Islet precursor cell (in vitro differentiated cells): ENCODE measurements around the gene FADS2.
A peak's percentile ranks its signal among the peaks of the same experiment; 100 is the strongest.

Experiments
- DNase-seq: peaks from one replicate; pipeline ENCODE4 v3.0.0-alpha.2; 2018

FADS2 gene

GRCh38 chr11:61797263-61797944 lies 30.7 kb upstream of the FADS2 start:
- DNase-seq = peak; percentile 78

GRCh38 chr11:61799665-61800284 lies 28.3 kb upstream of the FADS2 start:
- no peak for DNase-seq

GRCh38 chr11:61800331-61801281 lies 27.5 kb upstream of the FADS2 start:
- no peak for DNase-seq

- no peak for DNase-seq
Observed at GRCh38 chr11:61802605-61803004, 25.5 kb upstream of the FADS2 start.

- no peak for DNase-seq
Observed at GRCh38 chr11:61803889-61804647, 24.0 kb upstream of the FADS2 start.

- DNase-seq = no peak
Observed at GRCh38 chr11:61805146-61805545, 23.0 kb upstream of the FADS2 start.

- no peak for DNase-seq
Observed at GRCh38 chr11:61806785-61807184, 21.3 kb upstream of the FADS2 start.

GRCh38 chr11:61810671-61811175 lies 17.4 kb upstream of the FADS2 start:
- DNase-seq = no peak

GRCh38 chr11:61811831-61812230 lies 16.3 kb upstream of the FADS2 start:
- no peak for DNase-seq

GRCh38 chr11:61812736-61813411 lies 15.2 kb upstream of the FADS2 start:
- no peak for DNase-seq

GRCh38 chr11:61814247-61814957 lies 13.7 kb upstream of the FADS2 start:
- DNase-seq = peak; percentile 71

GRCh38 chr11:61814958-61815789 lies 12.9 kb upstream of the FADS2 start:
- DNase-seq = peak; percentile 99

GRCh38 chr11:61815790-61816735 lies 12.0 kb upstream of the FADS2 start:
- DNase-seq = peak; percentile 93

GRCh38 chr11:61816736-61817455 lies 11.2 kb upstream of the FADS2 start, which contains the start of gene FADS1:
Gene FADS1, minus strand, starts transcription at chr11:61817003. Its CDS starts 74 bp downstream, at chr11:61816929.
- DNase-seq = peak; percentile 99

- no peak for DNase-seq
Observed at GRCh38 chr11:61817471-61818202, 10.5 kb upstream of the FADS2 start.

- no peak for DNase-seq
Observed at GRCh38 chr11:61820174-61820573, 7.9 kb upstream of the FADS2 start.

- DNase-seq = no peak
Observed at GRCh38 chr11:61826930-61827570, 1.1 kb upstream of the FADS2 start.
